Measurements from ENCODE around the gene NHERF2.

The NHERF2 gene

GRCh38 chr16:2042171-2042985, 15.7 kb downstream of the NHERF2 start:
- DNase-seq, result peak; percentile 88

- peak; percentile 85 for DNase-seq
These were observed 16.4 kb downstream of the NHERF2 start for GRCh38 chr16:2042986-2043666.

GRCh38 chr16:2043667-2044451, 17.2 kb downstream of the NHERF2 start:
- peak; percentile 47 for DNase-seq

- DNase-seq, result peak; percentile 9
These were observed 17.8 kb downstream of the NHERF2 start for GRCh38 chr16:2044541-2044940.

GRCh38 chr16:2045965-2046892, 19.5 kb downstream of the NHERF2 start:
- DNase-seq, result no peak

GRCh38 chr16:2046893-2047329, 20.2 kb downstream of the NHERF2 start:
- DNase-seq, result peak; percentile 50

- DNase-seq, result peak; percentile 84
These were observed 20.8 kb downstream of the NHERF2 start, which contains the start of the genes NTHL1 and TSC2 for GRCh38 chr16:2047330-2048115. Gene NTHL1 (minus strand): TSS chr16:2047834. CDS start chr16:2047823, 11 bp downstream. Gene TSC2 (plus strand): TSS chr16:2047985. CDS start chr16:2048616, 631 bp downstream.

- no peak for DNase-seq
These were observed 21.4 kb downstream of the NHERF2 start for GRCh38 chr16:2048116-2048543.

- no peak for DNase-seq
These were observed 26.5 kb downstream of the NHERF2 start for GRCh38 chr16:2053211-2053610.

- no peak for DNase-seq
These were observed 27.2 kb downstream of the NHERF2 start for GRCh38 chr16:2053897-2054296.

- peak; percentile 65 for DNase-seq
These were observed 28.0 kb downstream of the NHERF2 start for GRCh38 chr16:2054543-2055245.

GRCh38 chr16:2056077-2056476, 29.4 kb downstream of the NHERF2 start:
- DNase-seq, result no peak

GRCh38 chr16:2056681-2057407, 30.1 kb downstream of the NHERF2 start:
- DNase-seq, result peak; percentile 47

- DNase-seq, result no peak
These were observed 30.7 kb downstream of the NHERF2 start for GRCh38 chr16:2057438-2057837.

GRCh38 chr16:2058420-2058819, 31.7 kb downstream of the NHERF2 start:
- DNase-seq, result no peak

GRCh38 chr16:2058872-2059271, 32.2 kb downstream of the NHERF2 start:
- DNase-seq, result no peak

- no peak for DNase-seq
These were observed 33.6 kb downstream of the NHERF2 start for GRCh38 chr16:2060346-2060745.

GRCh38 chr16:2061023-2061422, 34.3 kb downstream of the NHERF2 start:
- DNase-seq, result no peak

- DNase-seq, result no peak
These were observed 34.8 kb downstream of the NHERF2 start for GRCh38 chr16:2061526-2061925.

- DNase-seq, result no peak
These were observed 36.1 kb downstream of the NHERF2 start for GRCh38 chr16:2062801-2063200.
